IPS-18c (cell line): ENCODE measurements around the gene PLCD4.

Source experiments
- H3K4me3 ChIP-seq: 2 replicates; pipeline ENCODE4 v1.7.0; 2013; ENCODE audit warnings: low read depth, mild to moderate bottlenecking, low read length, moderate library complexity; ENCODE audit not compliant: insufficient read depth
- H3K9me3 ChIP-seq: one replicate; pipeline ENCODE4 v1.6.1; 2013; ENCODE audit warnings: mild to moderate bottlenecking, low read length, moderate library complexity; ENCODE audit not compliant: control insufficient read depth, insufficient read depth

The PLCD4 gene

GRCh38 chr2:218605432-218605831, 2.3 kb upstream of the PLCD4 start:
- Histone ChIP-seq H3K9me3 (no peaks in the 10 kb centered on the region), H3K4me3 (no peak overlapping the region)

GRCh38 chr2:218615868-218616315, 8.2 kb downstream of the PLCD4 start:
- no peak overlapping the region for H3K4me3 ChIP-seq

GRCh38 chr2:218618102-218618860, 10.6 kb downstream of the PLCD4 start:
- no peak overlapping the region for H3K4me3 ChIP-seq
- no peaks in the 10 kb centered on the region for H3K9me3 ChIP-seq

More at GRCh38 chr2:218615868-218616315, 8.2 kb downstream of the PLCD4 start:
- no peaks in the 10 kb centered on the region for H3K9me3 ChIP-seq

GRCh38 chr2:218621007-218621406, 13.3 kb downstream of the PLCD4 start:
- H3K9me3 ChIP-seq = no peaks in the 10 kb centered on the region
- H3K4me3 ChIP-seq = no peak overlapping the region

GRCh38 chr2:218622606-218623365, 15.1 kb downstream of the PLCD4 start:
- Histone ChIP-seq H3K4me3 (no peak overlapping the region), H3K9me3 (no peaks in the 10 kb centered on the region)

- Histone ChIP-seq H3K4me3 (no peak overlapping the region), H3K9me3 (no peaks in the 10 kb centered on the region)
Measured at GRCh38 chr2:218623366-218623705, 15.6 kb downstream of the PLCD4 start.

GRCh38 chr2:218626369-218626768, 18.7 kb downstream of the PLCD4 start:
- Histone ChIP-seq H3K4me3 (no peak overlapping the region), H3K9me3 (peaks cover 2% of the 10 kb centered on the region)

- no peak overlapping the region for H3K4me3 ChIP-seq
- H3K9me3 ChIP-seq = peaks cover 2% of the 10 kb centered on the region
Measured at GRCh38 chr2:218627939-218628338, 20.2 kb downstream of the PLCD4 start.

GRCh38 chr2:218631837-218632236, 24.1 kb downstream of the PLCD4 start:
- Histone ChIP-seq H3K4me3 (no peak overlapping the region), H3K9me3 (peaks cover 2% of the 10 kb centered on the region)

- H3K4me3 ChIP-seq = no peak overlapping the region
- H3K9me3 ChIP-seq = peaks cover 2% of the 10 kb centered on the region
Measured at GRCh38 chr2:218635719-218636118, 28.0 kb downstream of the PLCD4 start.

- Histone ChIP-seq H3K4me3 (no peak overlapping the region), H3K9me3 (peaks cover 2% of the 10 kb centered on the region)
Measured at GRCh38 chr2:218638372-218638771, 30.7 kb downstream of the PLCD4 start.

GRCh38 chr2:218642121-218642656, 34.5 kb downstream of the PLCD4 start:
- peaks cover 2% of the 10 kb centered on the region for H3K9me3 ChIP-seq
- no peak overlapping the region for H3K4me3 ChIP-seq

- no peak overlapping the region for H3K4me3 ChIP-seq
- H3K9me3 ChIP-seq = no peaks in the 10 kb centered on the region
Measured at GRCh38 chr2:218642786-218643185, 35.1 kb downstream of the PLCD4 start.

GRCh38 chr2:218643751-218644310, 36.1 kb downstream of the PLCD4 start:
- no peak overlapping the region for H3K4me3 ChIP-seq
- H3K9me3 ChIP-seq = no peaks in the 10 kb centered on the region

GRCh38 chr2:218644721-218645120, 37.0 kb downstream of the PLCD4 start:
- H3K9me3 ChIP-seq = no peaks in the 10 kb centered on the region
- no peak overlapping the region for H3K4me3 ChIP-seq

- Histone ChIP-seq H3K4me3 (no peak overlapping the region), H3K9me3 (no peaks in the 10 kb centered on the region)
Measured at GRCh38 chr2:218645126-218645525, 37.4 kb downstream of the PLCD4 start.

- no peaks in the 10 kb centered on the region for H3K9me3 ChIP-seq
Measured at GRCh38 chr2:218648088-218648786, 40.5 kb downstream of the PLCD4 start.

More at GRCh38 chr2:218648088-218648786, 40.5 kb downstream of the PLCD4 start:
- H3K4me3 ChIP-seq = no peak overlapping the region
